PC-3 (cell line): ENCODE data around the gene PRF1. TPM values are rescaled to one million over a fixed set of nuclear protein-coding genes. Genes with fewer than 3 reads are reported as not detected.

Experiments
- ATAC-seq: fragments of 200-7000 bp; cut with Tn5 transposase; 2 replicates; pipeline ENCODE4 v1.9.1; 2020; ENCODE audit warnings: mild to moderate bottlenecking, moderate library complexity
- BruUV-seq: library from RNA; stranded (reverse); fragments of 400-500 nt; replicated peaks from 2 replicates; lab custom pipeline; 2021; lab: Mats Ljungman, UMichigan
- CTCF ChIA-PET: fragments of 300-600 bp; sonication (Branson Sonifier 250); formaldehyde crosslinking; loops from one replicate; lab custom pipeline; 2022; ENCODE audit warnings: antibody characterized with exemption; lab: Charles Lee
- POLR2A ChIA-PET: fragments of 300-600 bp; sonication (Branson Sonifier 250); formaldehyde crosslinking; loops from one replicate; lab custom pipeline; 2022; ENCODE audit warnings: antibody characterized with exemption; ENCODE audit not compliant: unreplicated experiment; lab: Charles Lee
- DNase-seq: peaks from one replicate; pipeline ENCODE4 v3.0.0-alpha.2; 2015
- H2AFZ ChIP-seq: fragments of 300-600 bp; sonication (generic); 2 replicates; pipeline ENCODE4 v1.6.0; 2016; ENCODE audit warnings: antibody characterized with exemption, low read length
- H3F3A ChIP-seq: fragments of 300-600 bp; sonication (generic); one replicate; pipeline ENCODE4 v1.6.0; 2017; ENCODE audit warnings: antibody characterized with exemption, low read length, control low read depth, mild to moderate bottlenecking; ENCODE audit not compliant: unreplicated experiment
- H3K27ac ChIP-seq: fragments of 300-600 bp; sonication (generic); 2 replicates; pipeline ENCODE4 v1.5.1; 2016; ENCODE audit warnings: mild to moderate bottlenecking, low read length
- H3K27me3 ChIP-seq: fragments of 300-600 bp; sonication (generic); 2 replicates; pipeline ENCODE4 v1.6.1; 2016; ENCODE audit warnings: low read length, mixed read lengths
- H3K36me3 ChIP-seq: fragments of 300-600 bp; sonication (generic); 2 replicates; pipeline ENCODE4 v1.6.1; 2016; ENCODE audit warnings: low read depth, mixed run types, low read length, mixed read lengths
- H3K4me1 ChIP-seq: fragments of 300-600 bp; sonication (generic); 2 replicates; pipeline ENCODE4 v1.5.1; 2016; ENCODE audit warnings: low read length; ENCODE audit not compliant: insufficient read depth
- H3K4me2 ChIP-seq: fragments of 300-600 bp; sonication (generic); 2 replicates; pipeline ENCODE4 v1.6.0; 2016; ENCODE audit warnings: low read length
- H3K4me3 ChIP-seq: fragments of 300-600 bp; sonication (generic); 2 replicates; pipeline ENCODE4 v1.5.1; 2016; ENCODE audit warnings: mild to moderate bottlenecking, low read length, mixed read lengths
- H3K79me2 ChIP-seq: fragments of 300-600 bp; sonication (generic); 2 replicates; pipeline ENCODE4 v1.6.1; 2017; ENCODE audit warnings: low read length, mixed read lengths
- H3K9ac ChIP-seq: fragments of 300-600 bp; sonication (generic); 2 replicates; pipeline ENCODE4 v1.6.0; 2016; ENCODE audit warnings: mild to moderate bottlenecking, low read length
- H3K9me2 ChIP-seq: fragments of 300-600 bp; sonication (generic); replicated peaks from 2 replicates; pipeline ENCODE4 v1.6.1; 2016; ENCODE audit warnings: mixed run types, low read length, mixed read lengths
- H3K9me3 ChIP-seq: fragments of 300-600 bp; sonication (generic); 2 replicates; pipeline ENCODE4 v1.6.1; 2016; ENCODE audit warnings: low read length, mixed read lengths
- H4K20me1 ChIP-seq: fragments of 300-600 bp; sonication (generic); 2 replicates; pipeline ENCODE4 v1.6.1; 2016; ENCODE audit warnings: low read length, mixed read lengths
- CTCF ChIP-seq: fragments of 300-600 bp; sonication (generic); conservative IDR thresholded peaks from 2 replicates; pipeline ENCODE4 v1.5.1; 2017; ENCODE audit warnings: antibody characterized with exemption, low read depth, mild to moderate bottlenecking, low read length
- EZH2 ChIP-seq: fragments of 300-600 bp; sonication (generic); IDR thresholded peaks from one replicate; pipeline ENCODE4 v1.6.1; 2017; ENCODE audit warnings: antibody characterized with exemption, mild to moderate bottlenecking, low read length; ENCODE audit not compliant: unreplicated experiment
- EZH2phosphoT487 ChIP-seq: fragments of 300-600 bp; sonication (generic); IDR thresholded peaks from 2 replicates; pipeline ENCODE4 v1.6.1; 2018; ENCODE audit warnings: mild to moderate bottlenecking, antibody characterized with exemption, low read length, borderline replicate concordance
- intact Hi-C: fragments of 100-400 bp; cut with micrococcal nuclease; formaldehyde crosslinking; loops from 2 replicates; pipeline ENCODE4 v1.9.0; 2023
- total RNA-seq: library from RNA; depleted of rRNA; stranded (reverse); fragments of >200 nt; gene quantifications from 2 replicates; pipeline ENCODE4 v1.2.3, GENCODE V29; 2014

The PRF1 gene
- total RNA-seq, 1 experiment from 2014 or later, result not detected

- TF ChIP-seq EZH2phosphoT487 (no peak), CTCF (no peak), EZH2 (no peak)
Measured at GRCh38 chr10:70592746-70593512, 9.6 kb downstream of the PRF1 start.

GRCh38 chr10:70592186-70592735 is 10.3 kb downstream of the PRF1 start:
- Histone ChIP-seq H3K9me3 (no peaks in the 10 kb centered on the region), H3K79me2 (no peaks in the 10 kb centered on the region), H3K4me1 (peaks cover 5% of the 10 kb centered on the region; the same call in 1 of the 2 replicates), H3F3A (no peaks in the 10 kb centered on the region), H3K9ac (no peak overlapping the region), H3K36me3 (no peaks in the 10 kb centered on the region), H3K4me3 (no peak overlapping the region), H2AFZ (no peak overlapping the region), H3K9me2 (no peaks in the 10 kb centered on the region), H3K27me3 (no peaks in the 10 kb centered on the region), H4K20me1 (no peaks in the 10 kb centered on the region), H3K27ac (no peak overlapping the region), H3K4me2 (no peak overlapping the region)
- CTCF ChIA-PET, result no interaction called here
- ATAC-seq (peak; percentile 44), DNase-seq (peak; percentile 73)
- intact Hi-C loops, result no loop called here
- POLR2A ChIA-PET, result no interaction called here
- TF ChIP-seq CTCF, result no peak
- no TSS peak for BruUV-seq

More at GRCh38 chr10:70592746-70593512, 9.6 kb downstream of the PRF1 start:
- no peaks in the 10 kb centered on the region for H3F3A ChIP-seq
- DNase-seq (no peak), ATAC-seq (no peak)
- H3K4me3 ChIP-seq, result no peak overlapping the region
- ChIA-PET POLR2A (no interaction called here), CTCF (no interaction called here)
- peaks cover 5% of the 10 kb centered on the region; the same call in 1 of the 2 replicates for H3K4me1 ChIP-seq
- BruUV-seq, result no TSS peak
- H2AFZ ChIP-seq, result no peak overlapping the region
- H3K9ac ChIP-seq, result no peak overlapping the region
- no peaks in the 10 kb centered on the region for H3K27me3 ChIP-seq
- H3K9me2 ChIP-seq, result no peaks in the 10 kb centered on the region
- no peaks in the 10 kb centered on the region for H3K79me2 ChIP-seq
- no peaks in the 10 kb centered on the region for H3K36me3 ChIP-seq
- intact Hi-C loops, result no loop called here
- H3K27ac ChIP-seq, result no peak overlapping the region
- no peaks in the 10 kb centered on the region for H3K9me3 ChIP-seq
- H4K20me1 ChIP-seq, result no peaks in the 10 kb centered on the region
- H3K4me2 ChIP-seq, result no peak overlapping the region
